DOHH2 (cell line): Measurements from ENCODE around the gene TEPSIN.

Experiments used
- H3F3A ChIP-seq: fragments of 200-600 bp; sonication (generic), shearing (Covaris generic); 2 replicates; pipeline ENCODE4 v1.6.0; 2016; ENCODE audit warnings: antibody characterized with exemption, mild to moderate bottlenecking; ENCODE audit not compliant: control insufficient read depth, insufficient read depth
- H3K27ac ChIP-seq: fragments of 200-600 bp; sonication (generic); 2 replicates; pipeline ENCODE4 v1.5.1; 2014; ENCODE audit warnings: low read depth, mild to moderate bottlenecking, low read length, moderate library complexity
- H3K27me3 ChIP-seq: fragments of 200-600 bp; sonication (generic); 2 replicates; pipeline ENCODE4 v1.6.1; 2014; ENCODE audit warnings: mild to moderate bottlenecking, low read length, mixed read lengths; ENCODE audit not compliant: control insufficient read depth
- H3K36me3 ChIP-seq: fragments of 200-600 bp; sonication (generic); 2 replicates; pipeline ENCODE4 v1.6.1; 2014; ENCODE audit warnings: mild to moderate bottlenecking, low read length, moderate library complexity, mixed read lengths; ENCODE audit not compliant: control insufficient read depth
- H3K4me1 ChIP-seq: fragments of 200-600 bp; sonication (generic); 2 replicates; pipeline ENCODE4 v1.6.1; 2014; ENCODE audit warnings: mild to moderate bottlenecking, low read length, mixed read lengths; ENCODE audit not compliant: control insufficient read depth
- H3K4me2 ChIP-seq: fragments of 200-600 bp; sonication (generic); 2 replicates; pipeline ENCODE4 v1.6.0; 2014; ENCODE audit warnings: mild to moderate bottlenecking, low read length, moderate library complexity
- H3K4me3 ChIP-seq: fragments of 200-600 bp; sonication (generic); 2 replicates; pipeline ENCODE4 v1.5.1; 2014; ENCODE audit warnings: mild to moderate bottlenecking, low read length, mixed read lengths
- H3K79me2 ChIP-seq: fragments of 200-600 bp; sonication (generic); 2 replicates; pipeline ENCODE4 v1.6.1; 2014; ENCODE audit warnings: mild to moderate bottlenecking, low read length, mixed read lengths; ENCODE audit not compliant: control insufficient read depth
- H3K9me2 ChIP-seq: fragments of 200-600 bp; sonication (generic); replicated peaks from 2 replicates; pipeline ENCODE4 v1.6.1; 2014; ENCODE audit warnings: mild to moderate bottlenecking, low read length, mixed read lengths; ENCODE audit not compliant: control insufficient read depth
- H3K9me3 ChIP-seq: fragments of 200-600 bp; sonication (generic); 2 replicates; pipeline ENCODE4 v1.6.1; 2014; ENCODE audit warnings: antibody characterized with exemption, low read length, mixed read lengths; ENCODE audit not compliant: control insufficient read depth, insufficient read depth
- H4K20me1 ChIP-seq: fragments of 200-600 bp; sonication (generic); 2 replicates; pipeline ENCODE4 v1.6.0; 2014; ENCODE audit warnings: low read depth, mild to moderate bottlenecking, antibody characterized with exemption, low read length, moderate library complexity; ENCODE audit not compliant: control insufficient read depth, insufficient read depth
- CTCF ChIP-seq: fragments of 200-600 bp; sonication (generic); IDR thresholded peaks from one replicate; pipeline ENCODE4 v1.5.1; 2014; ENCODE audit warnings: antibody characterized with exemption, mild to moderate bottlenecking, low read depth, low read length; ENCODE audit not compliant: poor library complexity, severe bottlenecking
- EZH2phosphoT487 ChIP-seq: fragments of 200-600 bp; sonication (generic); IDR thresholded peaks from 2 replicates; pipeline ENCODE4 v1.6.1; 2017; ENCODE audit warnings: borderline replicate concordance, mild to moderate bottlenecking, antibody characterized with exemption, low read length, moderate library complexity, mixed read lengths

Gene TEPSIN

GRCh38 chr17:81207610-81208581 lies 31.0 kb downstream of the TEPSIN start:
- Histone ChIP-seq H3K9me3 (no peaks in the 10 kb centered on the region), H3F3A (no peaks in the 10 kb centered on the region), H3K4me1 (no peaks in the 10 kb centered on the region; the same call in 1 of the 2 replicates), H4K20me1 (no peaks in the 10 kb centered on the region), H3K4me3 (no peak overlapping the region), H3K9me2 (no peaks in the 10 kb centered on the region), H3K79me2 (no peaks in the 10 kb centered on the region), H3K27ac (no peak overlapping the region), H3K4me2 (no peak overlapping the region), H3K36me3 (no peaks in the 10 kb centered on the region), H3K27me3 (no peaks in the 10 kb centered on the region)
- TF ChIP-seq CTCF (no peak), EZH2phosphoT487 (no peak)

- Histone ChIP-seq H3K27ac (no peak overlapping the region), H3K4me1 (no peaks in the 10 kb centered on the region; the same call in 1 of the 2 replicates), H3K9me2 (no peaks in the 10 kb centered on the region), H3K79me2 (no peaks in the 10 kb centered on the region), H3K36me3 (no peaks in the 10 kb centered on the region), H4K20me1 (no peaks in the 10 kb centered on the region), H3K9me3 (no peaks in the 10 kb centered on the region), H3K4me2 (no peak overlapping the region), H3F3A (no peaks in the 10 kb centered on the region), H3K27me3 (no peaks in the 10 kb centered on the region), H3K4me3 (no peak overlapping the region)
- no peak for TF ChIP-seq CTCF
- TF ChIP-seq EZH2phosphoT487, result no peak
These were observed 32.2 kb downstream of the TEPSIN start for GRCh38 chr17:81206657-81207056.

- H3K9me3 ChIP-seq, result no peaks in the 10 kb centered on the region
- no peak for TF ChIP-seq CTCF
- no peak for TF ChIP-seq EZH2phosphoT487
- H3K27ac ChIP-seq, result no peak overlapping the region
- H3K4me1 ChIP-seq, result peaks cover 3% of the 10 kb centered on the region
- H3F3A ChIP-seq, result no peaks in the 10 kb centered on the region
- no peak overlapping the region for H3K4me2 ChIP-seq
- no peaks in the 10 kb centered on the region for H3K79me2 ChIP-seq
- H4K20me1 ChIP-seq, result no peaks in the 10 kb centered on the region
- no peaks in the 10 kb centered on the region for H3K36me3 ChIP-seq
- no peak overlapping the region for H3K4me3 ChIP-seq
- H3K27me3 ChIP-seq, result no peaks in the 10 kb centered on the region
- H3K9me2 ChIP-seq, result no peaks in the 10 kb centered on the region
These were observed 32.7 kb downstream of the TEPSIN start for GRCh38 chr17:81206166-81206565.
